ENCODE measurements around the gene MAP3K8.
"Not testable (repeated sequence)": the region's sequence is repeated elsewhere in the genome, so short reads cannot be mapped to it uniquely, and the experiment has no call there.

The MAP3K8 gene

GRCh38 chr10:30435073-30435422 is 1.1 kb downstream of the MAP3K8 start:
- peaks cover 5% of the 10 kb centered on the region for H3K4me1 ChIP-seq (ENCODE audit: control insufficient read depth, insufficient read depth, low read length)
- no peak for DNase-seq (ENCODE audit: low read depth, low spot score)
- H3K27me3 ChIP-seq (ENCODE audit: control insufficient read depth, insufficient read depth, low read length) = peaks cover 5% of the 10 kb centered on the region
- H3K36me3 ChIP-seq (ENCODE audit: control insufficient read depth, insufficient read depth, low read length) = no peaks in the 10 kb centered on the region
- H3K27ac ChIP-seq (ENCODE audit: low read length) = no peak overlapping the region
- WGBS (ENCODE audit: insufficient coverage, insufficient read length) = no CpG with 5 or more reads among the region's 13 CpGs
- H3K9me3 ChIP-seq (ENCODE audit: control insufficient read depth, insufficient read depth, low read length) = no peaks in the 10 kb centered on the region
- peak overlapping the region; percentile 53; the same call in 1 of the 2 replicates for H3K4me3 ChIP-seq (ENCODE audit: low read length)

GRCh38 chr10:30435499-30436167 is 1.6 kb downstream of the MAP3K8 start:
- not testable (repeated sequence) for DNase-seq (ENCODE audit: low read depth, low spot score)

GRCh38 chr10:30436191-30436611 is 2.2 kb downstream of the MAP3K8 start:
- no peak for DNase-seq (ENCODE audit: low read depth, low spot score)
- peaks cover 5% of the 10 kb centered on the region for H3K27me3 ChIP-seq (ENCODE audit: control insufficient read depth, insufficient read depth, low read length)
- no peak overlapping the region for H3K4me3 ChIP-seq (ENCODE audit: low read length)
- no peaks in the 10 kb centered on the region for H3K36me3 ChIP-seq (ENCODE audit: control insufficient read depth, insufficient read depth, low read length)
- peaks cover 5% of the 10 kb centered on the region for H3K4me1 ChIP-seq (ENCODE audit: control insufficient read depth, insufficient read depth, low read length)
- no peaks in the 10 kb centered on the region for H3K9me3 ChIP-seq (ENCODE audit: control insufficient read depth, insufficient read depth, low read length)
- no CpG with 5 or more reads among the region's 7 CpGs for WGBS (ENCODE audit: insufficient coverage, insufficient read length)
- H3K27ac ChIP-seq (ENCODE audit: low read length) = no peak overlapping the region

More at GRCh38 chr10:30435499-30436167, 1.6 kb downstream of the MAP3K8 start:
- not testable (repeated sequence) for H3K4me1 ChIP-seq (ENCODE audit: control insufficient read depth, insufficient read depth, low read length); H3K9me3 ChIP-seq (ENCODE audit: control insufficient read depth, insufficient read depth, low read length); H3K36me3 ChIP-seq (ENCODE audit: control insufficient read depth, insufficient read depth, low read length); H3K27ac ChIP-seq (ENCODE audit: low read length); H3K27me3 ChIP-seq (ENCODE audit: control insufficient read depth, insufficient read depth, low read length); H3K4me3 ChIP-seq (ENCODE audit: low read length)
- WGBS (ENCODE audit: insufficient coverage, insufficient read length) = no CpG with 5 or more reads among the region's 15 CpGs

GRCh38 chr10:30436671-30437030 is 2.7 kb downstream of the MAP3K8 start:
- Histone ChIP-seq H3K9me3 (ENCODE audit: control insufficient read depth, insufficient read depth, low read length) (no peaks in the 10 kb centered on the region), H3K27ac (ENCODE audit: low read length) (no peak overlapping the region), H3K36me3 (ENCODE audit: control insufficient read depth, insufficient read depth, low read length) (no peaks in the 10 kb centered on the region), H3K4me3 (ENCODE audit: low read length) (no peak overlapping the region), H3K27me3 (ENCODE audit: control insufficient read depth, insufficient read depth, low read length) (peaks cover 4% of the 10 kb centered on the region), H3K4me1 (ENCODE audit: control insufficient read depth, insufficient read depth, low read length) (peaks cover 2% of the 10 kb centered on the region)
- DNase-seq (ENCODE audit: low read depth, low spot score) = no peak
- no CpG with 5 or more reads among the region's 3 CpGs for WGBS (ENCODE audit: insufficient coverage, insufficient read length)

- H3K9me3 ChIP-seq (ENCODE audit: control insufficient read depth, insufficient read depth, low read length) = no peaks in the 10 kb centered on the region
- peaks cover 4% of the 10 kb centered on the region for H3K27me3 ChIP-seq (ENCODE audit: control insufficient read depth, insufficient read depth, low read length)
- H3K4me3 ChIP-seq (ENCODE audit: low read length) = no peak overlapping the region
- peaks cover 2% of the 10 kb centered on the region for H3K4me1 ChIP-seq (ENCODE audit: control insufficient read depth, insufficient read depth, low read length)
- WGBS (ENCODE audit: insufficient coverage, insufficient read length) = no CpG with 5 or more reads among the region's 13 CpGs
- no peak overlapping the region for H3K27ac ChIP-seq (ENCODE audit: low read length)
- H3K36me3 ChIP-seq (ENCODE audit: control insufficient read depth, insufficient read depth, low read length) = no peaks in the 10 kb centered on the region
- no peak for DNase-seq (ENCODE audit: low read depth, low spot score)
These were observed 3.3 kb downstream of the MAP3K8 start for GRCh38 chr10:30437031-30437841.

GRCh38 chr10:30438021-30438850 is 4.3 kb downstream of the MAP3K8 start:
- peaks cover 4% of the 10 kb centered on the region for H3K27me3 ChIP-seq (ENCODE audit: control insufficient read depth, insufficient read depth, low read length)
- DNase-seq (ENCODE audit: low read depth, low spot score) = no peak
- no peaks in the 10 kb centered on the region for H3K9me3 ChIP-seq (ENCODE audit: control insufficient read depth, insufficient read depth, low read length)
- no peak overlapping the region for H3K27ac ChIP-seq (ENCODE audit: low read length)
- no peaks in the 10 kb centered on the region for H3K36me3 ChIP-seq (ENCODE audit: control insufficient read depth, insufficient read depth, low read length)
- no CpG with 5 or more reads among the region's 5 CpGs for WGBS (ENCODE audit: insufficient coverage, insufficient read length)
- no peak overlapping the region for H3K4me3 ChIP-seq (ENCODE audit: low read length)
- H3K4me1 ChIP-seq (ENCODE audit: control insufficient read depth, insufficient read depth, low read length) = peaks cover 2% of the 10 kb centered on the region

- no peak for DNase-seq (ENCODE audit: low read depth, low spot score)
- Histone ChIP-seq H3K27ac (ENCODE audit: low read length) (no peak overlapping the region), H3K4me1 (ENCODE audit: control insufficient read depth, insufficient read depth, low read length) (peaks cover 2% of the 10 kb centered on the region), H3K36me3 (ENCODE audit: control insufficient read depth, insufficient read depth, low read length) (no peaks in the 10 kb centered on the region), H3K4me3 (ENCODE audit: low read length) (no peak overlapping the region), H3K27me3 (ENCODE audit: control insufficient read depth, insufficient read depth, low read length) (peaks cover 4% of the 10 kb centered on the region), H3K9me3 (ENCODE audit: control insufficient read depth, insufficient read depth, low read length) (no peaks in the 10 kb centered on the region)
- WGBS (ENCODE audit: insufficient coverage, insufficient read length) = no CpG with 5 or more reads among the region's 3 CpGs
These were observed 5.9 kb downstream of the MAP3K8 start for GRCh38 chr10:30439931-30440330.

- no peak for DNase-seq (ENCODE audit: low read depth, low spot score)
- H3K4me3 ChIP-seq (ENCODE audit: low read length) = no peak overlapping the region
These were observed 8.1 kb downstream of the MAP3K8 start for GRCh38 chr10:30442019-30442606.

GRCh38 chr10:30443049-30443448 is 9.1 kb downstream of the MAP3K8 start:
- Histone ChIP-seq H3K27ac (ENCODE audit: low read length) (no peak overlapping the region), H3K9me3 (ENCODE audit: control insufficient read depth, insufficient read depth, low read length) (no peaks in the 10 kb centered on the region), H3K4me1 (ENCODE audit: control insufficient read depth, insufficient read depth, low read length) (no peaks in the 10 kb centered on the region), H3K4me3 (ENCODE audit: low read length) (no peak overlapping the region), H3K27me3 (ENCODE audit: control insufficient read depth, insufficient read depth, low read length) (no peaks in the 10 kb centered on the region), H3K36me3 (ENCODE audit: control insufficient read depth, insufficient read depth, low read length) (no peaks in the 10 kb centered on the region)
- no CpG with 5 or more reads among the region's 3 CpGs for WGBS (ENCODE audit: insufficient coverage, insufficient read length)
- DNase-seq (ENCODE audit: low read depth, low spot score) = no peak

More at GRCh38 chr10:30442019-30442606, 8.1 kb downstream of the MAP3K8 start:
- Histone ChIP-seq H3K27ac (ENCODE audit: low read length) (no peak overlapping the region), H3K27me3 (ENCODE audit: control insufficient read depth, insufficient read depth, low read length) (no peaks in the 10 kb centered on the region), H3K4me1 (ENCODE audit: control insufficient read depth, insufficient read depth, low read length) (no peaks in the 10 kb centered on the region), H3K9me3 (ENCODE audit: control insufficient read depth, insufficient read depth, low read length) (no peaks in the 10 kb centered on the region), H3K36me3 (ENCODE audit: control insufficient read depth, insufficient read depth, low read length) (no peaks in the 10 kb centered on the region)
- WGBS (ENCODE audit: insufficient coverage, insufficient read length) = no CpG with 5 or more reads among the region's 4 CpGs

GRCh38 chr10:30445711-30446110 is 11.7 kb downstream of the MAP3K8 start:
- H3K27ac ChIP-seq (ENCODE audit: low read length) = no peak overlapping the region
- no peaks in the 10 kb centered on the region for H3K36me3 ChIP-seq (ENCODE audit: control insufficient read depth, insufficient read depth, low read length)
- DNase-seq (ENCODE audit: low read depth, low spot score) = no peak
- H3K9me3 ChIP-seq (ENCODE audit: control insufficient read depth, insufficient read depth, low read length) = no peaks in the 10 kb centered on the region
- no peak overlapping the region for H3K4me3 ChIP-seq (ENCODE audit: low read length)
- no peaks in the 10 kb centered on the region; the same call in 1 of the 2 replicates for H3K4me1 ChIP-seq (ENCODE audit: control insufficient read depth, insufficient read depth, low read length)
- no peaks in the 10 kb centered on the region for H3K27me3 ChIP-seq (ENCODE audit: control insufficient read depth, insufficient read depth, low read length)
- no CpG with 5 or more reads among the region's 2 CpGs for WGBS (ENCODE audit: insufficient coverage, insufficient read length)

Measured in iPS DF 6.9 (cell line).